GM12878 (cell line): ENCODE data around the gene HBZ. TPM values are rescaled to one million over a fixed set of nuclear protein-coding genes. Genes with fewer than 3 reads are reported as not detected.

ENCODE experiments used
- ASH2L ChIP-seq: fragments of 300-600, 200-600 bp; sonication (generic); IDR thresholded peaks from 2 replicates; pipeline ENCODE4 v1.6.1; 2017; ENCODE audit warnings: low read depth, mild to moderate bottlenecking, borderline replicate concordance
- BMI1 ChIP-seq: fragments of 450-650 bp; IDR thresholded peaks from 2 replicates; pipeline ENCODE4 v1.6.1; 2016; ENCODE audit warnings: mild to moderate bottlenecking, moderate library complexity, borderline replicate concordance
- EZH2 ChIP-seq: IDR thresholded peaks from 2 replicates; pipeline ENCODE4 v1.6.1; 2012; ENCODE audit warnings: low read depth, mild to moderate bottlenecking, control low read depth, inconsistent platforms, low read length, borderline replicate concordance; ENCODE audit not compliant: control insufficient read depth
- GATAD2B ChIP-seq: fragments of 450-650 bp; conservative IDR thresholded peaks from 2 replicates; pipeline ENCODE4 v1.6.1; 2017; ENCODE audit warnings: low read depth, mild to moderate bottlenecking, moderate library complexity
- HSF1 ChIP-seq: fragments of 150-350 bp; IDR thresholded peaks from 2 replicates; pipeline ENCODE4 v1.6.1; 2014; ENCODE audit warnings: mild to moderate bottlenecking, low read depth, low read length
- IKZF1 ChIP-seq: fragments of 450-650 bp; conservative IDR thresholded peaks from 2 replicates; pipeline ENCODE4 v1.6.1; 2017; ENCODE audit warnings: antibody characterized with exemption, mild to moderate bottlenecking
- MEF2B ChIP-seq: fragments of 450-650 bp; IDR thresholded peaks from 2 replicates; pipeline ENCODE4 v1.6.1; 2018; ENCODE audit warnings: mild to moderate bottlenecking, moderate library complexity; ENCODE audit not compliant: partially characterized antibody, poor library complexity, severe bottlenecking
- NBN ChIP-seq: fragments of 450-650 bp; IDR thresholded peaks from 2 replicates; pipeline ENCODE4 v1.6.1; 2016
- NR2C1 ChIP-seq: fragments of 450-650 bp; IDR thresholded peaks from 2 replicates; pipeline ENCODE4 v1.6.1; 2017; ENCODE audit warnings: antibody characterized with exemption, mild to moderate bottlenecking, moderate library complexity
- POLR2AphosphoS5 ChIP-seq: IDR thresholded peaks from 2 replicates; pipeline ENCODE4 v1.6.1; 2011; ENCODE audit warnings: mild to moderate bottlenecking, low read length, inconsistent platforms
- RAD51 ChIP-seq: fragments of 450-650 bp; IDR thresholded peaks from 2 replicates; pipeline ENCODE4 v1.6.1; 2016; ENCODE audit warnings: moderate library complexity, mild to moderate bottlenecking, inconsistent platforms
- RB1 ChIP-seq: fragments of 450-650 bp; formaldehyde crosslinking; IDR thresholded peaks from 2 replicates; pipeline ENCODE4 v1.6.1; 2017; ENCODE audit warnings: mild to moderate bottlenecking, borderline replicate concordance
- RFX5 ChIP-seq: IDR thresholded peaks from 2 replicates; pipeline ENCODE4 v1.6.1; 2011; ENCODE audit warnings: low read depth, low read length, improper control_type of control experiment
- SIX5 ChIP-seq: IDR thresholded peaks from 2 replicates; pipeline ENCODE4 v1.6.1; 2011; ENCODE audit warnings: mild to moderate bottlenecking, low read depth, low read length, moderate library complexity; ENCODE audit not compliant: severe bottlenecking
- SP1 ChIP-seq: IDR thresholded peaks from one replicate; pipeline ENCODE4 v1.6.1; 2011; ENCODE audit warnings: low read depth, low read length
- YY1 ChIP-seq: IDR thresholded peaks from 2 replicates; pipeline ENCODE4 v1.6.1; 2011; ENCODE audit warnings: low read depth, mild to moderate bottlenecking, low read length
- ZNF207 ChIP-seq: fragments of 450-650 bp; IDR thresholded peaks from 2 replicates; pipeline ENCODE4 v1.6.1; 2014; ENCODE audit warnings: antibody characterized with exemption, mild to moderate bottlenecking, borderline replicate concordance
- ZNF217 ChIP-seq: fragments of 450-650 bp; IDR thresholded peaks from 2 replicates; pipeline ENCODE4 v1.6.1; 2017; ENCODE audit warnings: antibody characterized with exemption, mild to moderate bottlenecking
- ZNF592 ChIP-seq: fragments of 450-650 bp; IDR thresholded peaks from 2 replicates; pipeline ENCODE4 v1.6.1; 2017; ENCODE audit warnings: mild to moderate bottlenecking, moderate library complexity
- ZNF622 ChIP-seq: fragments of 450-650 bp; IDR thresholded peaks from 2 replicates; pipeline ENCODE4 v1.6.1; 2017; ENCODE audit warnings: mild to moderate bottlenecking, inconsistent platforms
- polyA plus RNA-seq, 11 experiments: library from polyadenylated mRNA; depleted of rRNA in 4 of 11; unstranded in 6 of 11; stranded (reverse) in 5 of 11; fragments of >200 nt; fragmentation: Nextera tagmentation in 4 of 11; fragmentation: Illumina TruSeq in 1 of 11; extraction: Ambion mirVana in 4 of 11; extraction: Trizol in 1 of 11; gene quantifications; 1 replicate in 1 of 11; 2 replicates in 10 of 11; pipeline versions ENCODE4 v1.2.1 to v1.2.3, GENCODE V29; 2011 to 2016; ENCODE audit warnings: inconsistent platforms in 2 of 11, missing spikeins in 2 of 11, low read depth in 1 of 11
- total RNA-seq, 4 experiments: library from RNA; depleted of rRNA in 3 of 4; stranded (reverse); fragments of >200 nt in 3 of 4; fragmentation: Illumina TruSeq in 1 of 4; extraction: Trizol in 1 of 4; gene quantifications; 2 replicates each; pipeline versions ENCODE4 v1.2.1 to v1.2.3, GENCODE V29; 2013 to 2021
- TF ChIP-seq, protein P1 (sequence below): fragments of 450-650 bp; IDR thresholded peaks from 2 replicates; pipeline ENCODE4 v1.6.1; 2018; ENCODE audit warnings: borderline replicate concordance, mild to moderate bottlenecking; ENCODE audit not compliant: partially characterized antibody
- TF ChIP-seq, protein P2 (sequence below): IDR thresholded peaks from 2 replicates; pipeline ENCODE4 v1.6.1; 2012; ENCODE audit warnings: low read depth, low read length, improper control_type of control experiment

HBZ gene
- total and polyA plus RNA-seq, 10 of the 15 experiments (the other 5 are each of a cell fraction or from before 2014, with no cell fraction given): 0.49 TPM; not detected in 9

- TF ChIP-seq, protein P1, sequence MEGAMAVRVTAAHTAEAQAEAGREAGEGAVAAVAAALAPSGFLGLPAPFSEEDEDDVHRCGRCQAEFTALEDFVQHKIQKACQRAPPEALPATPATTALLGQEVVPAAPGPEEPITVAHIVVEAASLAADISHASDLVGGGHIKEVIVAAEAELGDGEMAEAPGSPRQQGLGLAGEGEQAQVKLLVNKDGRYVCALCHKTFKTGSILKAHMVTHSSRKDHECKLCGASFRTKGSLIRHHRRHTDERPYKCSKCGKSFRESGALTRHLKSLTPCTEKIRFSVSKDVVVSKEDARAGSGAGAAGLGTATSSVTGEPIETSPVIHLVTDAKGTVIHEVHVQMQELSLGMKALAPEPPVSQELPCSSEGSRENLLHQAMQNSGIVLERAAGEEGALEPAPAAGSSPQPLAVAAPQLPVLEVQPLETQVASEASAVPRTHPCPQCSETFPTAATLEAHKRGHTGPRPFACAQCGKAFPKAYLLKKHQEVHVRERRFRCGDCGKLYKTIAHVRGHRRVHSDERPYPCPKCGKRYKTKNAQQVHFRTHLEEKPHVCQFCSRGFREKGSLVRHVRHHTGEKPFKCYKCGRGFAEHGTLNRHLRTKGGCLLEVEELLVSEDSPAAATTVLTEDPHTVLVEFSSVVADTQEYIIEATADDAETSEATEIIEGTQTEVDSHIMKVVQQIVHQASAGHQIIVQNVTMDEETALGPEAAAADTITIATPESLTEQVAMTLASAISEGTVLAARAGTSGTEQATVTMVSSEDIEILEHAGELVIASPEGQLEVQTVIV: no peak
- TF ChIP-seq NR2C1 (no peak), POLR2AphosphoS5 (no peak), RB1 (peak; percentile 91), SP1 (no peak), SIX5 (no peak), EZH2 (no peak), IKZF1 (peak; percentile 43), ZNF592 (no peak), ZNF207 (no peak), BMI1 (no peak), RAD51 (no peak), ASH2L (no peak), MEF2B (no peak), NBN (no peak), YY1 (peak; percentile 63; the same call in 1 of the 2 replicates), ZNF217 (no peak), RFX5 (no peak), HSF1 (no peak), GATAD2B (peak; percentile 70; the same call in 1 of the 2 replicates), ZNF622 (no peak)
- TF ChIP-seq, protein P2, sequence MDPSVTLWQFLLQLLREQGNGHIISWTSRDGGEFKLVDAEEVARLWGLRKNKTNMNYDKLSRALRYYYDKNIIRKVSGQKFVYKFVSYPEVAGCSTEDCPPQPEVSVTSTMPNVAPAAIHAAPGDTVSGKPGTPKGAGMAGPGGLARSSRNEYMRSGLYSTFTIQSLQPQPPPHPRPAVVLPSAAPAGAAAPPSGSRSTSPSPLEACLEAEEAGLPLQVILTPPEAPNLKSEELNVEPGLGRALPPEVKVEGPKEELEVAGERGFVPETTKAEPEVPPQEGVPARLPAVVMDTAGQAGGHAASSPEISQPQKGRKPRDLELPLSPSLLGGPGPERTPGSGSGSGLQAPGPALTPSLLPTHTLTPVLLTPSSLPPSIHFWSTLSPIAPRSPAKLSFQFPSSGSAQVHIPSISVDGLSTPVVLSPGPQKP: no peak
These were observed 28.5 kb downstream of the HBZ start (continued) for GRCh38 chr16:180681-181564.
